GM12865 (cell line): ENCODE results near the gene EHD1.

Experiments
- DNase-seq: peaks from one replicate; pipeline ENCODE4 v3.0.0; 2010; ENCODE audit warnings: low read depth
- H3K4me3 ChIP-seq: 2 replicates; pipeline ENCODE4 v1.5.1; 2011; ENCODE audit warnings: mild to moderate bottlenecking, low read depth, low read length, control low read depth
- TF ChIP-seq, protein P1 (sequence below): IDR thresholded peaks from 2 replicates; pipeline ENCODE4 v1.5.1; 2011; ENCODE audit warnings: low read length, control low read depth, low read depth, inconsistent platforms; ENCODE audit not compliant: insufficient read depth; ENCODE audit errors: missing control alignments

Gene EHD1

DNA sequence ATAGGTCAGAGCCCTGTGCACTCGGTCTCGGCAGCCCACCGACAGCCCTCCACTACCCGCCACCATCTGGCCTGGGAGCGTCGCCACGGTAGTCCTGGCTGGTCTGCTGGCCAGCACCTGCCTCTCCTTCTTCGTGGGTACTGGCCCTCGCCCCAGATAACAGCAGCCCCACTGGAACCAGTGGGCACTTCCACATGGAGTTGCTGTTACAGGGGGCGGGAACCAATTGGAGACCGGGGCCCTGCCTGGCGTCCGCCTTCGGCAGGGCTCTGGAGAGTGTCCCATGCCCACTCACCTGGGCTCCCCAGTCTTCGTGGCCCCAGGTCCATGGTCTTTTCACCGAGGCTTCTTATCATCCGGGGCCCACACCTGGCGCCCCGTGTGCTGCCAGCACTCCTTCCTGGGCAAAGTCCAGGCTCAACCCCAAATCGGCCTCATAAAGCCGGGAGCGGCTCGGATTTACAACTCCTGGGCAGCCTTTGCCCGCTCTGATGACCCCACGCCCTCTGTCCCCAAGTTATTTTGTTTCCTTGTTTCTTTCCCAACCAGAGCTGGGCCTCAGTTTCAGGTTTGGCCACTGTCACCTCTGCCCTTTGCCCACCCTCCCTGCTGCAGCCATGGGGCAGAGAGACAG, 12.9 kb upstream of the EHD1 start:
- TF ChIP-seq, protein P1, sequence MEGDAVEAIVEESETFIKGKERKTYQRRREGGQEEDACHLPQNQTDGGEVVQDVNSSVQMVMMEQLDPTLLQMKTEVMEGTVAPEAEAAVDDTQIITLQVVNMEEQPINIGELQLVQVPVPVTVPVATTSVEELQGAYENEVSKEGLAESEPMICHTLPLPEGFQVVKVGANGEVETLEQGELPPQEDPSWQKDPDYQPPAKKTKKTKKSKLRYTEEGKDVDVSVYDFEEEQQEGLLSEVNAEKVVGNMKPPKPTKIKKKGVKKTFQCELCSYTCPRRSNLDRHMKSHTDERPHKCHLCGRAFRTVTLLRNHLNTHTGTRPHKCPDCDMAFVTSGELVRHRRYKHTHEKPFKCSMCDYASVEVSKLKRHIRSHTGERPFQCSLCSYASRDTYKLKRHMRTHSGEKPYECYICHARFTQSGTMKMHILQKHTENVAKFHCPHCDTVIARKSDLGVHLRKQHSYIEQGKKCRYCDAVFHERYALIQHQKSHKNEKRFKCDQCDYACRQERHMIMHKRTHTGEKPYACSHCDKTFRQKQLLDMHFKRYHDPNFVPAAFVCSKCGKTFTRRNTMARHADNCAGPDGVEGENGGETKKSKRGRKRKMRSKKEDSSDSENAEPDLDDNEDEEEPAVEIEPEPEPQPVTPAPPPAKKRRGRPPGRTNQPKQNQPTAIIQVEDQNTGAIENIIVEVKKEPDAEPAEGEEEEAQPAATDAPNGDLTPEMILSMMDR = no peak
- no peak for DNase-seq
- no peak overlapping the region for H3K4me3 ChIP-seq

DNA sequence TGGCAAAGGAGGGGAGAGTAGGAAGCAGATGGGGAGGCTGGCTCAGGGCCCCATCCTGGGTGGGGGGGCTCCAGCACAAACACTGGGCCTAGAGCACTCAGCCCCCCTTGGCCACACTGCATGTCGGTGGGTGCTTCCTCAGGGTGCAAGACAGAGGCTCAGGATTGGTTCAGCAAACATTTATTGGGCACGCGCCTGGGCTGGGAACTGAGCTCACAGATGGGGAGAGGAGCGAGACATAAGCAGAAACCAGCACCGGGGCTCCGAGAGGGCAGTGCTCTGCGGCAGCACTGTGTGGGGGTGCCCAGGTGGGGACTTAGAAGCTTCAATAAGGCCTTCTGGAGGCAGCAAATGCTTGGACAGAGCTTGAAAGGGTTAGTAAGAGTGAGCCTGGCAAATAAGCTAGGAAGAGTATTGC, 12.1 kb upstream of the EHD1 start:
- DNase-seq = no peak
- H3K4me3 ChIP-seq = no peak overlapping the region
- TF ChIP-seq, protein P1 = no peak

DNA sequence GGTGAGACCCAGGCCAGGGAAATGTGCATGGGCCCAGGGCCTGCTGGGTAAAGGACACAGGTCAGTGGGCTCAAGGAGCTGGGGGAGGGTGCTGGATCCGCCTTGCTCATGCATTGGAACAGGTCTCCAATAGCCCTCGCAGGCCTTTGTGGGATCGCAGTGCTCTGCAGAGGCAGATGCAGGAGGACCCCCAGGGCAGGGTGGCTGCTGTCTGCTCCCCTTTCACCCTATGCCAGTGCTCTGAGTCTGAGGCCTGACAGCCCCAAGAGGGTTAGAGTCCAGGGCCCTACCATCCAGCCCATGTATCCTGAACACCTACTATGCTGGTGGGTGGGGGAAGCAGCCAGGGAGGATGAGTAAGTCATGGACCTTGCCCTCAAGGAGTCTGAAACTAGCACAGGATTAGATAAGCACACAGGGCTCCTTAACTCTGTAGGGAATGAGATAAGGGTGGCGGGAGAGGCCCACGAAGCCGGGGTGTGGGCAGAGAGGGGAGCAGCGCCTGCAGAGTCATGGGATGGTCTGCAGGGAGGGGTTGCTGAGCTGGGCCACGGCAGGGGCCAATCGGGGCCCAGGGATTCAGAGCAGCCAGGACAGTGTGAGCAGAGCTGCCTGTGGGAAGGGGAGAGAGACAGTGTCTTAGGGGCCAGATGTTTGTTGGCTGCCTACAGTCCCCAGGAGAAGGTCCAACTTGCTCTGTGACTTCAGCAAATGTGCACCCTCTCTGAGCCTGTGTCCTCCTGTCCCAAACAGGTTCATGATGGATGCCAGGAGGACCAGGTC, 10.5 kb upstream of the EHD1 start:
- TF ChIP-seq, protein P1 = no peak
- no peak for DNase-seq
- no peak overlapping the region for H3K4me3 ChIP-seq

DNA sequence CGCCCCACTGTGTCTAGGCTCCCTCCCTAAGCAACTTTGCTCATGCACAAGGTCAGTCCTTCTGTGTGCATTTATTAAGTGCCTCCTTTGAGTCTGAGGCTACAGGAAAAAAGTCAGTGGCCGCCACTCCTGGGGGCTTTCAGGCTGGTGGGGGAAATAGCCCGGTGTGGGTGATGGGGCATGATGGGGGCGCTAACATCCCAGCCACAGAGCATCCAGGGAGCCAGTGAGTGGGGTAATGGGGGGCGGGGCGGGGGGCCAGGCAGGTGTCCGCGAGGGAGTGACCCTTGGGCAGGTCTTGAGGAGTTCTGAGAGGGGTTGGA, 9.9 kb upstream of the EHD1 start:
- TF ChIP-seq, protein P1 = no peak
- no peak for DNase-seq
- H3K4me3 ChIP-seq = peak overlapping the region; percentile 52

DNA sequence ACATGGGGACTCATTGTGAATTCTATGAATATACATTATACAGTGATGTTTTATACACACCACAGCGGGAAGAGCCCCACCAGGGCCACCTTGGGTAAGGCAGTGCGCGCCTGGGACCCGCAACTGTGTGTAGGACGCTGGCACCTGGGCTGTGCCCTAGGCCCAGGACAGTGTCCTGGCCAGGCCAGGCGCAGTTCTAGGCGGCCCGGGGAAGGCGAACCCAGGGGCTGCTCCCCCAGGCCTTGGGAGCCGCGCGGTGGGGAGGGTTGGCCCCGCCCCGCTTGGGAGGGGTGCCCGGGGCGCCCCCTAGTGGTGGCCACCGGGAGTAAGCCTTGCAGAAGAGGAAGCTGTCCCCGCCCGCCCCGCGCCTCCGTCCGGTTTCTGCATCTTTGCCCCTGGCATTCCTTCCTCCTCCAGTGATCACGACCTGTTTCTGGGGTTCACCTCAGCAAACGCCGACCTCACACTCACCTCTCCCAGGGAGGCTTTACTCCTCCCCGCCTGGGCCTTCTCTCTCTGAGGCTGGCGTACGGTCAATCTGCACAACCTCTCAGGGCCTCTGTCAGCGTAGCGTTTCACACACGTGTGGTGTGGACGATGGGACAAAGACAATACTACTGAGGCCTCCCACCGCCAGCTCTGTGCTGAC, 9.5 kb upstream of the EHD1 start:
- peak overlapping the region; percentile 52 for H3K4me3 ChIP-seq
- DNase-seq = peak; percentile 86
- TF ChIP-seq, protein P1 = peak; percentile 99

DNA sequence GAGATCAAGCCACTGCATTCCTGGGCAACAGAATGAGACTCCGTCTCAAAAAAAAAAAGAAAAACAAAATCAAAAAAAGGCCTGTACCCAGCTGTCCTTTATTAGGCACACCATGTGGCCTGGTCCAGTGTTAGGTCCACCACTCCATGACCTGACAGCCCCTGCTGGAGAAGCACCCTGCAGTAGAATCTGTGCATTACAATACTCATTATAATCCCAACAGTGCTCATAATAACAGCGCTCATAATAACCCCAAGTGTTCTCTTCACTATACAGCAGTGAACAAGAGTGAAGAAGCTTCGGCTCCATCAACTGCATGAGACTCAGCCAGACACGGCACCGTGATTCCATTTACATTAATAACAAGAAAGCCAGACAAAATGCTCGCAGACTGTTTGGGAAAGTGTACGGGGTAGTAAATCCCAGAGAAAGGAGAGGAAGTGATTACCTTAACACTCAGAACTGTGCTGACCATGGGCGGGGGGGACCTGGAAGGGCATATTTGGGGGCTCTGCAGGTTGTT, 8.9 kb upstream of the EHD1 start:
- peak overlapping the region; percentile 38 for H3K4me3 ChIP-seq
- no peak for DNase-seq
- TF ChIP-seq, protein P1 = no peak
